ENCODE measurements around the gene SLC46A1.

- TF ChIP-seq CTCF (IDR thresholded peaks at IDR 0.05; ENCODE audit: low read depth, low read length) (no peak), EZH2phosphoT487 (IDR thresholded peaks at IDR 0.05; ENCODE audit: low read depth) (no peak)
Measured at GRCh38 chr17:28404812-28405570, 1.0 kb downstream of the SLC46A1 start.
